Testis (tissue), 2 donors: ENCODE results near the gene YDJC.

Source experiments
- CTCF ChIP-seq, 3 experiments: fragments of 450-650 bp in 2 of 3; fragments of 200-600 bp in 1 of 3; sonication (generic) in 1 of 3; IDR thresholded peaks; one replicate each; pipeline ENCODE4 v1.5.1; 2016 to 2019; ENCODE audit warnings: antibody characterized with exemption in 3 of 3, mild to moderate bottlenecking in 2 of 3, moderate library complexity in 1 of 3
- POLR2A ChIP-seq: fragments of 450-650 bp; IDR thresholded peaks from one replicate; pipeline ENCODE4 v1.6.1; 2017; ENCODE audit warnings: antibody characterized with exemption, mild to moderate bottlenecking, moderate library complexity

GRCh38 chr22:21677606-21678443 is 48.0 kb upstream of the YDJC start:
- TF ChIP-seq CTCF (IDR thresholded peaks at IDR 0.05) (no peak), POLR2A (no peak)
